Left lung (tissue), 10 donors: ENCODE data around the gene SNTG2. TPM values are rescaled to one million over a fixed set of nuclear protein-coding genes. Genes with fewer than 3 reads are reported as not detected.
A peak's percentile ranks its signal among the peaks of the same experiment; 100 is the strongest.

Source experiments
- ATAC-seq: fragments of 200-7000 bp; cut with Tn5 transposase; one replicate; pipeline ENCODE4 v1.9.1; 2020; ENCODE audit warnings: moderate library complexity
- DNase-seq, 4 donors: peaks; one replicate each; pipeline ENCODE4 v3.0.0-alpha.2; 2013 to 2020
- H3K27ac ChIP-seq, 2 donors: fragments of 200-600 bp; sonication (generic) in 1 of 2; one replicate each; pipeline versions ENCODE4 v1.5.0 to v1.8.0; 2020 to 2021
- H3K27me3 ChIP-seq, 2 donors: fragments of 200-600 bp; sonication (generic) in 1 of 2; one replicate each; pipeline versions ENCODE4 v1.5.0 to v1.8.0; 2020 to 2021
- H3K36me3 ChIP-seq, 2 donors: fragments of 200-600 bp; sonication (generic) in 1 of 2; one replicate each; pipeline versions ENCODE4 v1.5.0 to v1.8.0; 2020 to 2021
- H3K4me1 ChIP-seq, 2 donors: fragments of 200-600 bp; one replicate each; pipeline ENCODE4 v1.8.0; 2021
- H3K4me3 ChIP-seq, 2 donors: fragments of 200-600 bp; sonication (generic) in 1 of 2; one replicate each; pipeline versions ENCODE4 v1.5.0 to v1.8.0; 2020 to 2021; ENCODE audit warnings: mild to moderate bottlenecking in 1 of 2
- H3K9me3 ChIP-seq, 2 donors: fragments of 200-600 bp; sonication (generic) in 1 of 2; one replicate each; pipeline versions ENCODE4 v1.5.0 to v1.8.0; 2020 to 2021
- CTCF ChIP-seq, 2 donors: fragments of 200-600 bp; sonication (generic) in 1 of 2; IDR thresholded peaks; one replicate each; pipeline versions ENCODE4 v1.5.0 to v1.8.0; 2021; ENCODE audit warnings: antibody characterized with exemption in 2 of 2
- intact Hi-C, 2 donors: fragments of 100-400 bp; cut with DNase I; formaldehyde crosslinking; loops; one replicate each; pipeline versions ENCODE4 v1.11.2 to v1.14.2; 2022
- polyA plus RNA-seq, 6 donors: library from polyadenylated mRNA; unstranded; fragments of 120-200 nt; gene quantifications; one replicate each; pipeline ENCODE4 v1.2.1, GENCODE V29; 2013; ENCODE audit not compliant: insufficient read length in 6 of 6
- total RNA-seq, 2 donors: library from RNA; stranded (reverse); fragmentation: NEBNext Ultra II Directional; extraction: Animal tissue kit (Norgen Biotek cat#: 25700); gene quantifications; one replicate each; pipeline ENCODE4 v1.2.1, GENCODE V29; 2021
- donor health status: DM: no; HTN: yes; CAD: no.
- donor health status: DM: no; HTN: no; CAD: no.

Gene SNTG2
- total and polyA plus RNA-seq, 8 donors, result 0.24 to 3.2 (median 0.64) TPM

- TF ChIP-seq CTCF (IDR thresholded peaks at IDR 0.05), result no peak
- ATAC-seq (no peak), DNase-seq (no peak)
- H3K27ac ChIP-seq, result no peak overlapping the region
- H3K27me3 ChIP-seq, result no peaks in the 10 kb centered on the region
- H3K4me3 ChIP-seq, result no peak overlapping the region
- intact Hi-C loops, result no loop called here
- no peaks in the 10 kb centered on the region for H3K4me1 ChIP-seq
- H3K9me3 ChIP-seq, result no peaks in the 10 kb centered on the region
- H3K36me3 ChIP-seq, result no peaks in the 10 kb centered on the region
Observed at GRCh38 chr2:1078326-1078725, 127.7 kb downstream of the SNTG2 start.

- Histone ChIP-seq H3K4me3 (no peak overlapping the region), H3K4me1 (no peaks in the 10 kb centered on the region), H3K9me3 (no peaks in the 10 kb centered on the region), H3K27ac (no peak overlapping the region), H3K27me3 (no peaks in the 10 kb centered on the region), H3K36me3 (no peaks in the 10 kb centered on the region)
- intact Hi-C loops, result no loop called here
- ATAC-seq (no peak), DNase-seq (no peak)
- TF ChIP-seq CTCF (IDR thresholded peaks at IDR 0.05), result no peak
Observed at GRCh38 chr2:1079873-1080799, 129.5 kb downstream of the SNTG2 start.

- no peaks in the 10 kb centered on the region for H3K36me3 ChIP-seq
- H3K27ac ChIP-seq, result no peak overlapping the region
- DNase-seq, result peak in 2 of 4 donors; percentile 53 to 67
- H3K9me3 ChIP-seq, result no peaks in the 10 kb centered on the region
- no peak overlapping the region for H3K4me3 ChIP-seq
- no peaks in the 10 kb centered on the region for H3K4me1 ChIP-seq
- ATAC-seq, result peak; percentile 39
- intact Hi-C loops, result no loop called here
- TF ChIP-seq CTCF (IDR thresholded peaks at IDR 0.05), result no peak
- H3K27me3 ChIP-seq, result no peaks in the 10 kb centered on the region
Observed at GRCh38 chr2:1081451-1082225, 131.0 kb downstream of the SNTG2 start.

- Histone ChIP-seq H3K4me3 (no peak overlapping the region), H3K27ac (no peak overlapping the region), H3K9me3 (no peaks in the 10 kb centered on the region), H3K27me3 (no peaks in the 10 kb centered on the region), H3K4me1 (no peaks in the 10 kb centered on the region), H3K36me3 (no peaks in the 10 kb centered on the region)
- TF ChIP-seq CTCF (IDR thresholded peaks at IDR 0.05), result no peak
- intact Hi-C loops, result no loop called here
- ATAC-seq (no peak), DNase-seq (peak in 1 of 4 donors; percentile 12)
Observed at GRCh38 chr2:1082456-1083205, 132.0 kb downstream of the SNTG2 start.
